SU-DHL-6 (cell line): ENCODE data around the gene SNX1.

ENCODE experiments used
- H2AFZ ChIP-seq: fragments of 200-600 bp; sonication (generic); 2 replicates; pipeline ENCODE4 v1.6.1; 2014; ENCODE audit warnings: low read depth, mild to moderate bottlenecking, moderate library complexity, mixed read lengths, antibody characterized with exemption, low read length; ENCODE audit not compliant: severe bottlenecking
- H3F3A ChIP-seq: fragments of 200-600 bp; shearing (Covaris generic); 2 replicates; pipeline ENCODE4 v1.6.0; 2016; ENCODE audit warnings: antibody characterized with exemption, mild to moderate bottlenecking; ENCODE audit not compliant: insufficient read depth
- H3K27ac ChIP-seq: fragments of 200-600 bp; sonication (generic); 2 replicates; pipeline ENCODE4 v1.5.1; 2016; ENCODE audit warnings: low read depth, mild to moderate bottlenecking, low read length, moderate library complexity, mixed read lengths
- H3K27me3 ChIP-seq: fragments of 200-600 bp; sonication (generic), shearing (Covaris generic); 2 replicates; pipeline ENCODE4 v1.6.0; 2014; ENCODE audit warnings: mild to moderate bottlenecking, low read length
- H3K36me3 ChIP-seq: fragments of 200-600 bp; sonication (generic); 2 replicates; pipeline ENCODE4 v1.6.1; 2014; ENCODE audit warnings: mild to moderate bottlenecking, low read length, mixed read lengths
- H3K4me2 ChIP-seq: fragments of 300-600, 200-600 bp; shearing (Covaris generic), sonication (generic); 2 replicates; pipeline ENCODE4 v1.6.0; 2014; ENCODE audit warnings: low read length, low read depth, mild to moderate bottlenecking; ENCODE audit not compliant: poor library complexity, severe bottlenecking
- H3K4me3 ChIP-seq: fragments of 200-600 bp; sonication (generic); 2 replicates; pipeline ENCODE4 v1.5.1; 2014; ENCODE audit warnings: antibody characterized with exemption, low read length, mild to moderate bottlenecking, mixed read lengths; ENCODE audit not compliant: insufficient read depth, poor library complexity, severe bottlenecking
- H3K79me2 ChIP-seq: fragments of 200-600 bp; sonication (generic); 2 replicates; pipeline ENCODE4 v1.6.1; 2014; ENCODE audit warnings: mild to moderate bottlenecking, low read length, moderate library complexity; ENCODE audit not compliant: insufficient read depth
- H3K9ac ChIP-seq: fragments of 200-600 bp; sonication (generic); 2 replicates; pipeline ENCODE4 v1.7.0; 2014; ENCODE audit warnings: mild to moderate bottlenecking, low read length
- H3K9me2 ChIP-seq: fragments of 200-600 bp; sonication (generic); replicated peaks from 2 replicates; pipeline ENCODE4 v1.6.1; 2014; ENCODE audit warnings: low read length; ENCODE audit not compliant: insufficient read depth
- H3K9me3 ChIP-seq: fragments of 200-600 bp; sonication (generic); 2 replicates; pipeline ENCODE4 v1.6.1; 2014; ENCODE audit warnings: low read length, mixed read lengths; ENCODE audit not compliant: insufficient read depth
- H4K20me1 ChIP-seq: fragments of 200-600 bp; sonication (generic); 2 replicates; pipeline ENCODE4 v1.6.1; 2014; ENCODE audit warnings: low read depth, mild to moderate bottlenecking, antibody characterized with exemption, low read length, moderate library complexity, mixed read lengths
- CTCF ChIP-seq: fragments of 200-600 bp; sonication (generic); IDR thresholded peaks from one replicate; pipeline ENCODE4 v1.5.1; 2017; ENCODE audit warnings: antibody characterized with exemption, mild to moderate bottlenecking, low read length, moderate library complexity; ENCODE audit not compliant: insufficient read depth, poor library complexity, severe bottlenecking
- EZH2phosphoT487 ChIP-seq: fragments of 200-600 bp; sonication (generic), shearing (Covaris generic); conservative IDR thresholded peaks from 2 replicates; pipeline ENCODE4 v1.6.1; 2018; ENCODE audit warnings: mild to moderate bottlenecking, antibody characterized with exemption, low read length, moderate library complexity, mixed read lengths

SNX1 gene

GRCh38 chr15:64164436-64164835 lies 68.7 kb downstream of the SNX1 start:
- Histone ChIP-seq H3K4me3 (no peak overlapping the region), H3K9ac (peak overlapping the region; percentile 64; the same call in 1 of the 2 replicates), H3F3A (peaks cover 17% of the 10 kb centered on the region), H3K36me3 (peaks cover 6% of the 10 kb centered on the region; the same call in 1 of the 2 replicates), H2AFZ (peak overlapping the region; percentile 85), H3K4me2 (peak overlapping the region; percentile 80), H3K9me3 (no peaks in the 10 kb centered on the region), H3K9me2 (no peaks in the 10 kb centered on the region), H3K79me2 (peaks cover 21% of the 10 kb centered on the region), H3K27ac (peak overlapping the region; percentile 72; the same call in 1 of the 2 replicates), H3K27me3 (no peaks in the 10 kb centered on the region), H4K20me1 (no peaks in the 10 kb centered on the region)
- TF ChIP-seq EZH2phosphoT487 (no peak), CTCF (no peak)

- no peak overlapping the region for H3K27ac ChIP-seq
- no peaks in the 10 kb centered on the region for H3K36me3 ChIP-seq
- H3K27me3 ChIP-seq, result no peaks in the 10 kb centered on the region
- no peak overlapping the region for H3K4me3 ChIP-seq
- H2AFZ ChIP-seq, result no peak overlapping the region
- no peaks in the 10 kb centered on the region for H3K9me3 ChIP-seq
- H3K79me2 ChIP-seq, result peaks cover 14% of the 10 kb centered on the region
- no peaks in the 10 kb centered on the region for H3K9me2 ChIP-seq
- H3K9ac ChIP-seq, result no peak overlapping the region
- TF ChIP-seq CTCF, result no peak
- TF ChIP-seq EZH2phosphoT487, result no peak
- H3F3A ChIP-seq, result peaks cover 17% of the 10 kb centered on the region
- no peak overlapping the region for H3K4me2 ChIP-seq
- H4K20me1 ChIP-seq, result no peaks in the 10 kb centered on the region
Observed at GRCh38 chr15:64166102-64166890, 70.5 kb downstream of the SNX1 start.

GRCh38 chr15:64180235-64180824 lies 84.5 kb downstream of the SNX1 start:
- no peaks in the 10 kb centered on the region for H3F3A ChIP-seq
- H4K20me1 ChIP-seq, result no peaks in the 10 kb centered on the region
- H3K79me2 ChIP-seq, result no peaks in the 10 kb centered on the region
- H3K4me3 ChIP-seq, result no peak overlapping the region
- no peaks in the 10 kb centered on the region for H3K36me3 ChIP-seq
- TF ChIP-seq EZH2phosphoT487 (no peak), CTCF (no peak)
- H3K9ac ChIP-seq, result no peak overlapping the region
- H2AFZ ChIP-seq, result no peak overlapping the region
- no peaks in the 10 kb centered on the region for H3K9me2 ChIP-seq
- H3K9me3 ChIP-seq, result no peaks in the 10 kb centered on the region
- no peaks in the 10 kb centered on the region for H3K27me3 ChIP-seq
- H3K27ac ChIP-seq, result no peak overlapping the region
- no peak overlapping the region for H3K4me2 ChIP-seq
